ENCODE results near the gene METTL16.

- no peak for TF ChIP-seq ESRRG (CRISPR knock-in tag; IDR thresholded peaks at IDR 0.05)
- TF ChIP-seq BACH2 (CRISPR knock-in tag; IDR thresholded peaks at IDR 0.05; ENCODE audit: borderline replicate concordance) = no peak
- TF ChIP-seq ARNTL (CRISPR knock-in tag; IDR thresholded peaks at IDR 0.05; ENCODE audit: borderline replicate concordance, low read depth) = no peak
- TF ChIP-seq, protein P1, sequence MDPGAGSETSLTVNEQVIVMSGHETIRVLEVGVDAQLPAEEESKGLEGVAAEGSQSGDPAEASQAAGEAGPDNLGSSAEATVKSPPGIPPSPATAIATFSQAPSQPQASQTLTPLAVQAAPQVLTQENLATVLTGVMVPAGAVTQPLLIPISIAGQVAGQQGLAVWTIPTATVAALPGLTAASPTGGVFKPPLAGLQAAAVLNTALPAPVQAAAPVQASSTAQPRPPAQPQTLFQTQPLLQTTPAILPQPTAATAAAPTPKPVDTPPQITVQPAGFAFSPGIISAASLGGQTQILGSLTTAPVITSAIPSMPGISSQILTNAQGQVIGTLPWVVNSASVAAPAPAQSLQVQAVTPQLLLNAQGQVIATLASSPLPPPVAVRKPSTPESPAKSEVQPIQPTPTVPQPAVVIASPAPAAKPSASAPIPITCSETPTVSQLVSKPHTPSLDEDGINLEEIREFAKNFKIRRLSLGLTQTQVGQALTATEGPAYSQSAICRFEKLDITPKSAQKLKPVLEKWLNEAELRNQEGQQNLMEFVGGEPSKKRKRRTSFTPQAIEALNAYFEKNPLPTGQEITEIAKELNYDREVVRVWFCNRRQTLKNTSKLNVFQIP (CRISPR knock-in tag; IDR thresholded peaks at IDR 0.05; ENCODE audit: borderline replicate concordance, low read depth) = no peak
- no peak for TF ChIP-seq ZNF70 (CRISPR knock-in tag; IDR thresholded peaks at IDR 0.05)
- no peak for TF ChIP-seq ZNF565 (CRISPR knock-in tag; conservative IDR thresholded peaks at IDR 0.05; ENCODE audit: low read depth)
- TF ChIP-seq SNAI2 (CRISPR knock-in tag; IDR thresholded peaks at IDR 0.05) = no peak
- TF ChIP-seq TOX (CRISPR knock-in tag; IDR thresholded peaks at IDR 0.05; ENCODE audit: borderline replicate concordance) = no peak
- TF ChIP-seq RARB (CRISPR knock-in tag; IDR thresholded peaks at IDR 0.05) = no peak
Observed at GRCh38 chr17:2445638-2446037, 66.0 kb downstream of the METTL16 start.
